ENCODE results near the gene BICD1.

The BICD1 gene

DNA sequence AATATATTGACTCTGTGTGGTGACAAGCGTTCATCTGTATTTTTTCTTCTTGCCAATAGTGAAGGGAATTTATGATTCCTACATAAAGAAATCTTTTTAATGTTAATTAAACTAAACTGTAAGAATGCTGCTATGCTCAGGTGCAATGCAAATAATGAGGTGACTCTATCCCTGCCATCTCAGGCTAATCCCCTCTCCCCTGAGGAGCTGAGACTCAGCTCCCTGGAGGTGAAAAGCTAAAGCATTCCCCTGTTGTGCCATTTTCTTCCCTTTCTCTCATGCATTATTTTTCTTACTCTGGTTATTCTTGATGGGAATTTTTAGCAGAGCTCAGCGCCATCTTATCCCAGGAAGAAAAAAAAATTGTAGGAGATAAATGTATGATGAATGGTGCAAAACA is 178.8 kb downstream of the BICD1 start:
- DNase-seq, result no peak

- DNase-seq, result no peak
These were observed 183.8 kb downstream of the BICD1 start for GRCh38 chr12:32290411-32290810.

GRCh38 chr12:32292151-32292550 is 185.5 kb downstream of the BICD1 start:
- DNase-seq, result no peak

- DNase-seq, result no peak
These were observed 187.3 kb downstream of the BICD1 start for GRCh38 chr12:32293808-32294419.

- DNase-seq, result no peak
These were observed 189.9 kb downstream of the BICD1 start for GRCh38 chr12:32296567-32296966.

DNA sequence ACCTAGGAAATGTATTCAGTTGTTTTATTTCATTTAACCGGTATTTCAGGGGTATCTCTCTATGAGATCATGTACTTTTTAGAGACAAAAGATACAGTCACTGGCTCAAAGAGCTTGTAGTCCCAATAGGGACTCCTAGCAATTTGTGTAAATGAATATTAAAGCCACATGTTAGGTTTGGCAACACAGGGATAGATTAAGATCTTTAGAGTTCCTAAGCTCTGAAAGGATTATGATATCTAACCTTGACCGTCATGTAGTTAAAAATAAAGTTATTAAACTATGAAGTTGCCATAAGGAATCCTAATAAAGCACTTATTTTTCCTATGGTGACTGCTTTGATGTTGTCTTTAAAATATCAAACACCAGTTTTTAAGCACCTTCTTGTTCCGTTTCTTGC is 192.3 kb downstream of the BICD1 start:
- DNase-seq, result no peak

DNA sequence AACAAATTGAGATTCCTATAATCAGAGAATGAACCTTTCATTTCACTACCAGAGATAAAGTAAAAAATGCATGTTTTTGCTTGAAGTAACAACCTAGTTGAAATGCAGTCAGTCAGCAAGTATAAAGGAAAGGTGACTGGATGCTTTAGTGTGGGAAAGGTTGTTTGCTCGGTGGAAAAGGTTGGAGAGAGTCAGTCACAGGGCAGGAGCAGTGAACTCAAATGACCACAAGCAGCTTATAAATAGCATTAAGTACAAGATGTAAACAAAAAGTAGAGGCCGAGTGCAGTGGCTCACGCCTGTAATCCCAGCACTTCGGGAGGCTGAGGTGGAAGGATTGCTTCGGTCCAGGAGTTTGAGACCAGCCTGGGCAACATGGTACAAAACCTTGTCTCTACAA is 194.6 kb downstream of the BICD1 start:
- no peak for DNase-seq

- DNase-seq, result no peak
These were observed 195.8 kb downstream of the BICD1 start for GRCh38 chr12:32302218-32303173.

DNA sequence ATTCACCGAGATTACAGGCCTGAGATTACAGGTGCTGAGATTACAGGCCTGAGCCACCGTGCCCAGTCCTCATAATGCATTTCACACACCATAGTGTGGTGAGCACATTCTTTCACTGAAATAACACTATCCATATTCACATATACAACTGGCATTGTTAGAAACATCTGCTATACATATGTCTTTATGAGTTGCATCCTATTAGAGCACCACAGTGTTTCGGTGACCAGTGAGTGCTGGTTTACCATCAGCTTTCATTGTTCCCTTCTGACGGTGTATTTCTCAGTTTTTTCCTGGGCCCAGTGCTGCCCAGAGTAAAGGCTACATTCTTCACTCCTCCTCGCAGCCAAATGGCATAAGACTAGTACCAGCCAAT is 196.5 kb downstream of the BICD1 start:
- DNase-seq, result no peak

GRCh38 chr12:32305163-32305562 is 198.5 kb downstream of the BICD1 start:
- DNase-seq, result no peak

- no peak for DNase-seq
These were observed 200.7 kb downstream of the BICD1 start for GRCh38 chr12:32307326-32307725.

DNA sequence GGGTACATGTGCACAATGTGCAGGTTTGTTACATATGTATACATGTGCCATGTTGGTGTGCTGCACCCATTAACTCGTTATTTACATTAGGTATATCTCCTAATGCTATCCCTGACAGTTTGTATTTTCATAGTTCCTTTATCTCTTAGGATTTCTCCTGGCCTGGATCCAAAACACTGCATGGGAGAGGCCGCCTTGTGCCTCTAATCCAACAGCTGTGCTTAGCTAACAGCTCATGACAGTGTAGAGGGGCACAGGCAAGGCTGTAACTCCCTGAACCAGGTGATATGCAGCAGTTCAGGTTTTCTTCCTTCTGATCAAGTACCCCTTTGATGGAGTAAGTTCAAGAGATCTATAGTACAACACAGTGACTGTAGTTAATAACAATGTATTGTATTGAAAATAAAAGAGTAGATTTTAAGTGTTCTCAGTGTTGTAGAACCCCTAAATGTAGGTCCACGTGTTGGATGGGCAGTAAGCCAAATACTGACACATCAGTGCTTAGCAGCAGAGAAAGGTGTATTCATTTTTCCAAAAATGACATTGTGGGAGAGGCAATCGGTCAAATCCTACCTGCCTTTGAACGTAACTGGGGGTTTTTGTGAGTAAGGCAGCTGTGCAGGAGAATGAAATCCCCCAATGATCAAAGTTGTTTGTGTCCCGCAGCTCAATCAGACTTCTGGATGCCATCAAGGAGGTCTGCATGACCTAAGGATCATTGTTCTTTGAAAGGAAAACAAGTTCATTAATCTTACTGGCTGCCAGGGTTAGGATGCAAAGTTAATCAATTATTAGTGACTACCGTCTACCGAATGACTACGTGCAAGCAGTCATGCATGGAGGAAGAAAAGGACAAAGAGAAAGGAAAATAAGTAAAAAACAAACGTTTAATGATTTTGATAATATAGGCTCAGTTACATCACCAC is 203.4 kb downstream of the BICD1 start:
- DNase-seq, result no peak

- DNase-seq, result peak in 1 of 2 experiments; percentile 58
These were observed 205.5 kb downstream of the BICD1 start for GRCh38 chr12:32312049-32312670.

DNA sequence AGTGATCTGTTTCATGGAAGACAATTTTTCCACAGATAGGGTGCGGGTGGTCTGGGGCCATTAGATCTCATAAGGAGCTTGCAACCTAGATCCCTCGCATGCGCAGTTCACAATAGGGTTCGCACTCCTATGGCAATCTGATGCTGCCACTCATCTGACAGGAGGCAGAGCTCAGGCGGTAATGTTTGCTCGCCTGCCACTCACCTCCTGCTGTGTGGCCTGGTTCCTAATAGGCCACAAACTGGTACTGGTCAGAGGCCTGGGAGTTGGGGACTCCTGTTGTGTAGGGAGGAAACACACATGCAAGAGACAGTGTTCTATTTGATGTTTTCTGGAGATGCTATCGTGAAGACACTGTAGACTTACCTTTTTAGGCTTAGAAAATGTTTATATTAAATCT is 215.7 kb downstream of the BICD1 start:
- DNase-seq, result peak; percentile 49 to 62

DNA sequence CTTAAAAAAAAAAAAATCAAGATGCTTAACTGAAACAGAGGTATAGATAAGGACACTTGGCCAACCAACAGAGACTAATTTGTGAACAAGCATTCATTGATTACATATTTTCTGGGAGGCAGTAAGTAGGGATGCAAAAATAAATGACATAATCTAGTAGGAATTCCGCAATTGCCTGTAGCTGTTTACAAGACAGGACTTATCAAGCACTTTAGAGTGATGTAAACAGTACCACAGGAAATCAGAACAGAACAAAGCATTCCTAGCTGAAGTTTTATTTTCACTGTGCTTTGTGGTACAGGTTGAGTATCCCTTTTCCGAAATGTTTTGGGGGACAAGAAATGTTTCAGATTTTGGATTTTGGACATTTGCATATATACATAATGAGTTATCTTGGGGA is 224.5 kb downstream of the BICD1 start:
- no peak for DNase-seq

DNA sequence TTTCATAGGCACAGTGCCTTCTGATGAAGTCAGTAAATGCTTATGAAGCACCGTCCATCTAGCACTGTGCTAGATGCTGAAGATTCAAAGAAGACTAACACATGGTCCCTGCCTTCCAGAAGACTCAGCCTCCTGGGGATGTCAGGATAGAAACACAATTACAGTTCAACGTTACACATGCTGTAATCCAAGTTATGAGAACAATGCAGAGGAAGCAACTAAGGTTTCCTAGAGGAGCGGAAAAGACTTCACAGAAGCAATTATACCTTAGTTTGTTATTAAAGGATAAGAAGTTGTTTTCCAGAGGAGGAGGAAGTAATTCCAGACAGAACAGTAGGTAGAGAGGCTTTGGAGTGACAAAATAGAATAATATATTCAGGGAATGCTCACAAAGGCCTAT is 225.8 kb downstream of the BICD1 start:
- DNase-seq, result no peak

DNA sequence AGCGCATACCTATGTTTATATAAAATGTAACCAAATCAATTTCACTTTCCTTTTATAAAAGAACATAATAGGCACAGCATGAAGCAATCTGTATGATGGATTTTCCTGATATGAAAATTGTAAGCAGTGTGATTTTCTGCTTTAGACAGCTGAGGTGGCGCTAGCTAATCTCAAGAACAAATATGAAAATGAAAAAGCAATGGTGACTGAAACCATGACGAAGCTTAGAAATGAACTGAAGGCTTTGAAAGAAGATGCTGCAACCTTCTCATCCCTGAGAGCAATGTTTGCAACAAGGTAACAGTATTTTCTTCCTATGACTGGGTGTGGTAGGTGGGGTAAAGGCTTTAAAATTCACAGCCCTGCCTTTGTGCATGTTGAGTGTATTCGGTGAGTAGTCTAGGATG is 227.7 kb downstream of the BICD1 start:
- no peak for DNase-seq

DNA sequence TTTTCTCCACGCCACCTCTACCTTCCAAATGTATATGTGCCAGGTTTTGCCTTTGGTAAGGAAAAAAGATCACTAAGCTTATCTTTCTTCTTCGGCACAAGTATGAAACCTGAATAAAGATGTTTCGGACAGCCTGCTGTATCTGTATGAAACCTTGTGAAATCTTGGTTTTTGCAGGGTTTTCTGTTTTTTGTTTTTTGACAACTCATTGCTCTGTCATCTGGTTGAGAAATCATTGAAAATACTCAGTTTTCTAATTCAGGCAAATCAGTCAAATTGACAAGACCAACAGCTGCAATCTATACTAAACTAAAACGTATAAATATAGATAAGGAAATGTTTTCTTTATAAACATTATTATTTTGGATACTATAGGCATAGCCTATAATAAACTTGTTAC is 229.6 kb downstream of the BICD1 start:
- no peak for DNase-seq

- DNase-seq, result no peak
These were observed 236.8 kb downstream of the BICD1 start for GRCh38 chr12:32343496-32343895.

GRCh38 chr12:32344047-32344446 is 237.4 kb downstream of the BICD1 start:
- no peak for DNase-seq

DNA sequence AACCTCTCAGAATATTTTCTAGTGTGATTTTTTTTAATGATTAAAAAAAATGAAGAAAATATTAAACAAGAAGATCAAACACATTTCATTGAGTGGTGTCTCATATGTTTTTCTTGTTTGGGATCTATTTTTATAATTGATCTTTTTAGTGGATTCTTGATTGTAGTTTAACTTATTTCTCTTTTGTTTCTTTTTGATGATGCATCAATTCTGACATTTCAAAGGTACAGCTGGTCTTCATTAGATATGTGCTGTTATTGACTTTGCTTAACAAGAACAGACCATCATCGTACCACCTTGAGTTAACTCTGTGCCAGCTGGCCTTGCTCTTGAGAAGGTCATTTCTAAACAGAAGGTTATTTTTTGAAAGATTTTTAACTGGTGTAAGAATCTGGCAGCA is 246.9 kb downstream of the BICD1 start:
- DNase-seq, result no peak

DNA sequence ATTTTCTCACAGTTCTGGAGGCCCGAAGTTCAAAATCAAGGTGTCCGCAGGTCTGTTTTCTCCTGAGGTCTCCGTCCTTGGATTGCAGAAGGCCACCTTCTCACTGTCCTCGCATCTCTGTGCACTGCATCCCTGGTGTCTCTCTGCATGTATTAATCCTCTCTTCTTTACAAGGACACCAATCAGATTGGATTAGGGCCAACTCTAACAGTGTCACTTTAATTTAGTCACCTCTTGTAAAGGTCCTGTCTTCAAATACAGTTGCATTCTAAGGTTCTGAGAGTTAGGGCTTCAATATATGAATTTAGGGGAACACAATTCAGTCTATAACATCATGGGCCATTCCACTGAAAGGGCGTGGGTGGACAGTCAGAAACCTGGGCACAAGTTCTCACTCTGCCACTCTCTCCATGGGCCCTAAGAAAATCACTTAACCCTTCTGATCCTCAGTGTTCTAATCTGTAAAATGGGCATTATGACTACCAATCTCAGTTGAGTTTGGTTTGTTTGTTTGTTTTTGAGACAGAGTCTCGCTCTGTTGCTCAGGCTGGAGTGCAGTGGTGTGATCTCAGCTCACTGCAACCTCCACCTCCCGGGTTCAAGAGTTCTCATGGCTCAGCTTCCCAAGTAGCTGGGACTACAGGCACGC is 251.1 kb downstream of the BICD1 start:
- no peak for DNase-seq

Measured in cerebellar nuclear complex (tissue), 1 donor.